Body of pancreas (tissue), 4 donors: ENCODE data around the gene LEFTY1.

Source experiments
- POLR2A ChIP-seq, 3 donors: fragments of 450-650 bp; IDR thresholded peaks; one replicate each; pipeline ENCODE4 v1.6.1; 2016; ENCODE audit warnings: antibody characterized with exemption in 3 of 3, mild to moderate bottlenecking in 2 of 3
- TF ChIP-seq, protein P1 (sequence below), 7 experiments: fragments of 450-650 bp in 4 of 7; fragments of 200-600 bp in 3 of 7; sonication (generic) in 3 of 7; IDR thresholded peaks; one replicate each; pipeline ENCODE4 v1.5.1; 2016 to 2019; ENCODE audit warnings: antibody characterized with exemption in 7 of 7

DNA sequence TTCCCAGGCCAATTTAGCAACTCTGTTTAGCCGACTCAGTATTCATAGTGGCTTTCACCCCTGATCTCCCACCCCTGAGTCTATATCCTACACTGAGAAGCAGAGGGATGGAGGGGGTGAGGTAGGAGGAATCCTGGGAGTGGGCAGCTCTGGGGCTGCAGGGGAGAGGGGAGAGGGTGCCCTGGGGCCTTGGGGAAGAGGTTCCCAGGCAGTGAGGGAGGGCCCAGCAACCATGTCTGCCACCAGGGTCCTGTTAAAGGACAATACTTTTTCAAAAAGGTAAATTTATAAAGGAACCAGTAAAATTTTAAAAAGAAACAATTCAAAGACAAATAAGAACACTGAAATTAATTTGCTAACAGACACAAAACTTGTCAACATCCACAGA lies 48.7 kb downstream of the LEFTY1 start:
- TF ChIP-seq, protein P1, sequence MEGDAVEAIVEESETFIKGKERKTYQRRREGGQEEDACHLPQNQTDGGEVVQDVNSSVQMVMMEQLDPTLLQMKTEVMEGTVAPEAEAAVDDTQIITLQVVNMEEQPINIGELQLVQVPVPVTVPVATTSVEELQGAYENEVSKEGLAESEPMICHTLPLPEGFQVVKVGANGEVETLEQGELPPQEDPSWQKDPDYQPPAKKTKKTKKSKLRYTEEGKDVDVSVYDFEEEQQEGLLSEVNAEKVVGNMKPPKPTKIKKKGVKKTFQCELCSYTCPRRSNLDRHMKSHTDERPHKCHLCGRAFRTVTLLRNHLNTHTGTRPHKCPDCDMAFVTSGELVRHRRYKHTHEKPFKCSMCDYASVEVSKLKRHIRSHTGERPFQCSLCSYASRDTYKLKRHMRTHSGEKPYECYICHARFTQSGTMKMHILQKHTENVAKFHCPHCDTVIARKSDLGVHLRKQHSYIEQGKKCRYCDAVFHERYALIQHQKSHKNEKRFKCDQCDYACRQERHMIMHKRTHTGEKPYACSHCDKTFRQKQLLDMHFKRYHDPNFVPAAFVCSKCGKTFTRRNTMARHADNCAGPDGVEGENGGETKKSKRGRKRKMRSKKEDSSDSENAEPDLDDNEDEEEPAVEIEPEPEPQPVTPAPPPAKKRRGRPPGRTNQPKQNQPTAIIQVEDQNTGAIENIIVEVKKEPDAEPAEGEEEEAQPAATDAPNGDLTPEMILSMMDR (IDR thresholded peaks at IDR 0.05) = no peak
- no peak for TF ChIP-seq POLR2A (IDR thresholded peaks at IDR 0.05)
